GM12878 (cell line): ENCODE measurements around the gene TOPORS. TPM values are rescaled to one million over a fixed set of nuclear protein-coding genes. Genes with fewer than 3 reads are reported as not detected.

Experiments
- ATAC-seq: fragments of 200-7000 bp; cut with Tn5 transposase; 3 replicates; pipeline ENCODE4 v1.9.1; 2020; ENCODE audit warnings: mild to moderate bottlenecking, moderate library complexity
- BruUV-seq: library from RNA; stranded (reverse); fragments of 400-500 nt; replicated peaks from 2 replicates; lab custom pipeline; 2021; lab: Mats Ljungman, UMichigan
- CTCF ChIA-PET: fragments of 300-600 bp; sonication (Branson Sonifier 250); formaldehyde crosslinking; extraction: SDS; loops from one replicate; lab custom pipeline; 2021; ENCODE audit warnings: inconsistent platforms; lab: Yijun Ruan, JAX
- POLR2A ChIA-PET: fragments of 350-600 bp; formaldehyde crosslinking; extraction: SDS; loops from one replicate; lab custom pipeline; 2021; ENCODE audit warnings: inconsistent platforms; lab: Charles Lee
- RAD21 ChIA-PET: fragments of 300-600 bp; sonication (Branson Sonifier 250); formaldehyde crosslinking; loops from one replicate; lab custom pipeline; 2023; ENCODE audit warnings: antibody characterized with exemption; ENCODE audit not compliant: unreplicated experiment; lab: Charles Lee
- SMC1A ChIA-PET: fragments of 300-600 bp; sonication (Branson Sonifier 250); formaldehyde crosslinking; loops from one replicate; lab custom pipeline; 2023; ENCODE audit not compliant: unreplicated experiment, uncharacterized antibody; lab: Charles Lee
- DNase-seq: peaks from one replicate; pipeline ENCODE4 v3.0.0-alpha.2; 2011; ENCODE audit warnings: low read depth, low spot score
- FAIRE-seq: peaks from 3 replicates; lab custom pipeline; 2011; peaks lifted over from hg19 to GRCh38; lab: Jason Lieb, UNC
- H2AFZ ChIP-seq: 2 replicates; pipeline ENCODE4 v1.6.0; 2011; ENCODE audit warnings: low read depth, low read length, control low read depth; ENCODE audit not compliant: control insufficient read depth
- H3K27ac ChIP-seq: 2 replicates; pipeline ENCODE4 v1.5.1; 2011; ENCODE audit warnings: control low read depth; ENCODE audit not compliant: control insufficient read depth, insufficient read depth
- H3K27me3 ChIP-seq, 2 experiments: replicated peaks in 1 of 2; 2 replicates each; pipeline versions ENCODE4 v1.6.0 to v1.6.1; 2011; ENCODE audit warnings: low read length in 1 of 2; ENCODE audit not compliant: control insufficient read depth in 2 of 2, insufficient read depth in 2 of 2
- H3K36me3 ChIP-seq, 2 experiments: 2 replicates each; pipeline ENCODE4 v1.5.1; 2011; ENCODE audit warnings: low read length in 1 of 2; ENCODE audit not compliant: control insufficient read depth in 2 of 2, insufficient read depth in 2 of 2
- H3K4me1 ChIP-seq: 2 replicates; pipeline ENCODE4 v1.6.1; 2011; ENCODE audit warnings: mild to moderate bottlenecking, low read length, moderate library complexity, mixed read lengths; ENCODE audit not compliant: control insufficient read depth, insufficient read depth
- H3K4me2 ChIP-seq: 2 replicates; pipeline ENCODE4 v1.6.0; 2011; ENCODE audit warnings: control low read depth; ENCODE audit not compliant: control insufficient read depth, insufficient read depth
- H3K4me3 ChIP-seq: fragments of 200-600 bp; sonication (generic); 2 replicates; pipeline ENCODE4 v1.5.1; 2016
- H3K79me2 ChIP-seq: 2 replicates; pipeline ENCODE4 v1.6.0; 2011; ENCODE audit warnings: low read length; ENCODE audit not compliant: control insufficient read depth, insufficient read depth
- H3K9ac ChIP-seq: 2 replicates; pipeline ENCODE4 v1.8.0; 2011; ENCODE audit warnings: low read length, control low read depth, mixed read lengths; ENCODE audit not compliant: control insufficient read depth, insufficient read depth
- H3K9me3 ChIP-seq: replicated peaks from 3 replicates; pipeline ENCODE4 v1.5.1; 2011; ENCODE audit warnings: mild to moderate bottlenecking, low read length; ENCODE audit not compliant: control insufficient read depth, insufficient read depth
- H4K20me1 ChIP-seq: 2 replicates; pipeline ENCODE4 v1.6.0; 2011; ENCODE audit not compliant: control insufficient read depth, insufficient read depth
- CHD4 ChIP-seq: fragments of 200-600 bp; sonication (generic); IDR thresholded peaks from 2 replicates; pipeline ENCODE4 v1.6.1; 2016; ENCODE audit warnings: mild to moderate bottlenecking
- DPF2 ChIP-seq: fragments of 450-650 bp; IDR thresholded peaks from 2 replicates; pipeline ENCODE4 v1.6.1; 2017; ENCODE audit warnings: mild to moderate bottlenecking
- KLF5 ChIP-seq: fragments of 450-650 bp; IDR thresholded peaks from 2 replicates; pipeline ENCODE4 v1.6.1; 2014; ENCODE audit warnings: mild to moderate bottlenecking; ENCODE audit not compliant: partially characterized antibody
- MTA3 ChIP-seq: IDR thresholded peaks from 2 replicates; pipeline ENCODE4 v1.6.1; 2012; ENCODE audit warnings: low read length, inconsistent platforms, borderline replicate concordance
- NBN ChIP-seq: fragments of 450-650 bp; IDR thresholded peaks from 2 replicates; pipeline ENCODE4 v1.6.1; 2016
- NRF1 ChIP-seq: conservative IDR thresholded peaks from 2 replicates; pipeline ENCODE4 v1.6.1; 2011; ENCODE audit warnings: mild to moderate bottlenecking, low read depth, low read length, improper control_type of control experiment
- POLR2A ChIP-seq: IDR thresholded peaks from 2 replicates; pipeline ENCODE4 v1.6.1; 2011; ENCODE audit warnings: low read depth, mild to moderate bottlenecking, low read length
- TCF3 ChIP-seq: IDR thresholded peaks from 2 replicates; pipeline ENCODE4 v1.6.1; 2012; ENCODE audit warnings: low read depth, mild to moderate bottlenecking, low read length, borderline replicate concordance; ENCODE audit not compliant: insufficient read depth
- WGBS: methylation state at CpG from one replicate; pipeline ENCODE4 v1.1.6; 2016; ENCODE audit warnings: low lambda C conversion rate; ENCODE audit not compliant: insufficient replicate concordance, insufficient coverage; ENCODE audit errors: missing lambda C conversion rate; 5-methylcytosine and 5-hydroxymethylcytosine counted together
- in situ Hi-C: fragments of 300-500 bp; cut with MboI; formaldehyde crosslinking; loops from 9 replicates; pipeline ENCODE4 v1.14.3; 2018; ENCODE audit warnings: mixed read lengths
- intact Hi-C: fragments of 100-400 bp; cut with micrococcal nuclease; formaldehyde crosslinking; loops from one replicate; pipeline ENCODE4 v1.14.2; 2022; ENCODE audit not compliant: unreplicated experiment
- polyA plus RNA-seq, 11 experiments: library from polyadenylated mRNA; depleted of rRNA in 4 of 11; unstranded in 6 of 11; stranded (reverse) in 5 of 11; fragments of >200 nt; fragmentation: Nextera tagmentation in 4 of 11; fragmentation: Illumina TruSeq in 1 of 11; extraction: Ambion mirVana in 4 of 11; extraction: Trizol in 1 of 11; gene quantifications; 1 replicate in 1 of 11; 2 replicates in 10 of 11; pipeline versions ENCODE4 v1.2.1 to v1.2.3, GENCODE V29; 2011 to 2016; ENCODE audit warnings: inconsistent platforms in 2 of 11, missing spikeins in 2 of 11, low read depth in 1 of 11
- total RNA-seq, 4 experiments: library from RNA; depleted of rRNA in 3 of 4; stranded (reverse); fragments of >200 nt in 3 of 4; fragmentation: Illumina TruSeq in 1 of 4; extraction: Trizol in 1 of 4; gene quantifications; 2 replicates each; pipeline versions ENCODE4 v1.2.1 to v1.2.3, GENCODE V29; 2013 to 2021
- TF ChIP-seq, protein P1 (sequence below): IDR thresholded peaks from 2 replicates; pipeline ENCODE4 v1.6.1; 2011; ENCODE audit warnings: low read depth, mild to moderate bottlenecking, low read length, moderate library complexity, borderline replicate concordance; ENCODE audit errors: extremely low read depth
- TF ChIP-seq, protein P2 (sequence below): fragments of 450-650 bp; formaldehyde crosslinking; IDR thresholded peaks from 2 replicates; pipeline ENCODE4 v1.4.0; 2020; ENCODE audit warnings: mild to moderate bottlenecking, moderate library complexity

TOPORS gene
- total and polyA plus RNA-seq, 10 of the 15 experiments (the other 5 are each of a cell fraction or from before 2014, with no cell fraction given): 6.0 to 27.8 (median 14.3) TPM

- WGBS: 94% methylated on average over 1 of the region's 1 CpG
- H3K4me3 ChIP-seq: no peak overlapping the region
- no peaks in the 10 kb centered on the region for H3K27me3 ChIP-seq
- no peak for DNase-seq
- no peak overlapping the region for H3K27ac ChIP-seq
- no peak overlapping the region for H3K9ac ChIP-seq
- SMC1A ChIA-PET: no interaction called here
- no peaks in the 10 kb centered on the region for H3K79me2 ChIP-seq
- no TSS peak for BruUV-seq
- H3K9me3 ChIP-seq: no peaks in the 10 kb centered on the region; the same call in 2 of the 3 replicates
- no peak for ATAC-seq
- POLR2A ChIA-PET: no interaction called here
- H2AFZ ChIP-seq: no peak overlapping the region
- in situ Hi-C loops: no loop called here
- CTCF ChIA-PET: no interaction called here
- TF ChIP-seq POLR2A (no peak), CHD4 (no peak)
- TF ChIP-seq, protein P1, sequence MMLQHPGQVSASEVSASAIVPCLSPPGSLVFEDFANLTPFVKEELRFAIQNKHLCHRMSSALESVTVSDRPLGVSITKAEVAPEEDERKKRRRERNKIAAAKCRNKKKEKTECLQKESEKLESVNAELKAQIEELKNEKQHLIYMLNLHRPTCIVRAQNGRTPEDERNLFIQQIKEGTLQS: no peak
- intact Hi-C loops: no loop called here
- no peaks in the 10 kb centered on the region for H4K20me1 ChIP-seq
- RAD21 ChIA-PET: no interaction called here
- no peak for FAIRE-seq
- no peaks in the 10 kb centered on the region for H3K4me1 ChIP-seq
- H3K4me2 ChIP-seq: no peak overlapping the region
- H3K36me3 ChIP-seq: peaks cover 0 to 5% of the 10 kb centered on the region in 2 experiments; a peak in 1 of 4 replicates
These were observed 50.5 kb downstream of the TOPORS start for GRCh38 chr9:32501868-32502267.

GRCh38 chr9:32500768-32501167, 51.6 kb downstream of the TOPORS start:
- Histone ChIP-seq H2AFZ (no peak overlapping the region), H3K79me2 (no peaks in the 10 kb centered on the region), H3K9ac (no peak overlapping the region), H3K27me3 (no peaks in the 10 kb centered on the region), H4K20me1 (no peaks in the 10 kb centered on the region), H3K36me3 (peaks cover 0 to 5% of the 10 kb centered on the region in 2 experiments; a peak in 1 of 4 replicates), H3K9me3 (no peaks in the 10 kb centered on the region; the same call in 2 of the 3 replicates), H3K4me1 (no peaks in the 10 kb centered on the region), H3K4me2 (no peak overlapping the region), H3K27ac (no peak overlapping the region), H3K4me3 (no peak overlapping the region)
- RAD21 ChIA-PET: no interaction called here
- CTCF ChIA-PET: no interaction called here
- BruUV-seq: no TSS peak
- FAIRE-seq: no peak
- no peak for DNase-seq
- TF ChIP-seq, protein P2, sequence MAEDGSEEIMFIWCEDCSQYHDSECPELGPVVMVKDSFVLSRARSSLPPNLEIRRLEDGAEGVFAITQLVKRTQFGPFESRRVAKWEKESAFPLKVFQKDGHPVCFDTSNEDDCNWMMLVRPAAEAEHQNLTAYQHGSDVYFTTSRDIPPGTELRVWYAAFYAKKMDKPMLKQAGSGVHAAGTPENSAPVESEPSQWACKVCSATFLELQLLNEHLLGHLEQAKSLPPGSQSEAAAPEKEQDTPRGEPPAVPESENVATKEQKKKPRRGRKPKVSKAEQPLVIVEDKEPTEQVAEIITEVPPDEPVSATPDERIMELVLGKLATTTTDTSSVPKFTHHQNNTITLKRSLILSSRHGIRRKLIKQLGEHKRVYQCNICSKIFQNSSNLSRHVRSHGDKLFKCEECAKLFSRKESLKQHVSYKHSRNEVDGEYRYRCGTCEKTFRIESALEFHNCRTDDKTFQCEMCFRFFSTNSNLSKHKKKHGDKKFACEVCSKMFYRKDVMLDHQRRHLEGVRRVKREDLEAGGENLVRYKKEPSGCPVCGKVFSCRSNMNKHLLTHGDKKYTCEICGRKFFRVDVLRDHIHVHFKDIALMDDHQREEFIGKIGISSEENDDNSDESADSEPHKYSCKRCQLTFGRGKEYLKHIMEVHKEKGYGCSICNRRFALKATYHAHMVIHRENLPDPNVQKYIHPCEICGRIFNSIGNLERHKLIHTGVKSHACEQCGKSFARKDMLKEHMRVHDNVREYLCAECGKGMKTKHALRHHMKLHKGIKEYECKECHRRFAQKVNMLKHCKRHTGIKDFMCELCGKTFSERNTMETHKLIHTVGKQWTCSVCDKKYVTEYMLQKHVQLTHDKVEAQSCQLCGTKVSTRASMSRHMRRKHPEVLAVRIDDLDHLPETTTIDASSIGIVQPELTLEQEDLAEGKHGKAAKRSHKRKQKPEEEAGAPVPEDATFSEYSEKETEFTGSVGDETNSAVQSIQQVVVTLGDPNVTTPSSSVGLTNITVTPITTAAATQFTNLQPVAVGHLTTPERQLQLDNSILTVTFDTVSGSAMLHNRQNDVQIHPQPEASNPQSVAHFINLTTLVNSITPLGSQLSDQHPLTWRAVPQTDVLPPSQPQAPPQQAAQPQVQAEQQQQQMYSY (CRISPR knock-in tag): no peak
- TF ChIP-seq MTA3 (no peak), KLF5 (no peak), DPF2 (no peak), TCF3 (no peak), NBN (no peak), NRF1 (no peak)
- TF ChIP-seq, protein P1: no peak
- intact Hi-C loops (no loop called here), in situ Hi-C loops (no loop called here)
- SMC1A ChIA-PET: interaction anchor here (2.3 kb wide), 1 partner anchor 121 kb away, joined by 5 read pairs; no protein-coding TSS in a partner anchor
- POLR2A ChIA-PET: no interaction called here
- WGBS: 77% methylated on average over 2 of the region's 2 CpGs
- ATAC-seq: no peak
